Mesodermal cell (in vitro differentiated cells): ENCODE measurements around the gene HNRNPM.

Experiments used
- H3K27ac ChIP-seq: 2 replicates; pipeline ENCODE4 v1.7.0; 2013; ENCODE audit warnings: mild to moderate bottlenecking, low read depth, low read length, moderate library complexity; ENCODE audit not compliant: severe bottlenecking
- H3K36me3 ChIP-seq: 2 replicates; pipeline ENCODE4 v1.7.1; 2013; ENCODE audit warnings: mild to moderate bottlenecking, low read length, moderate library complexity; ENCODE audit not compliant: control insufficient read depth, insufficient read depth
- H3K4me1 ChIP-seq: one replicate; pipeline ENCODE4 v1.7.1; 2013; ENCODE audit warnings: mild to moderate bottlenecking, low read length; ENCODE audit not compliant: insufficient read depth, control insufficient read depth, poor library complexity, severe bottlenecking
- H3K4me3 ChIP-seq: 2 replicates; pipeline ENCODE4 v1.7.0; 2013; ENCODE audit warnings: low read length, control low read depth, mild to moderate bottlenecking; ENCODE audit not compliant: insufficient read depth, poor library complexity, severe bottlenecking; ENCODE audit errors: extremely low read depth
- H3K9me3 ChIP-seq: 2 replicates; pipeline ENCODE4 v1.7.1; 2013; ENCODE audit warnings: mild to moderate bottlenecking, low read length, moderate library complexity; ENCODE audit not compliant: control insufficient read depth
- WGBS, 2 experiments: methylation state at CpG; one replicate each; pipeline ENCODE4 v1.1.5; 2013; ENCODE audit warnings: missing lambda C conversion rate in 2 of 2; ENCODE audit not compliant: insufficient coverage in 2 of 2; 5-methylcytosine and 5-hydroxymethylcytosine counted together

HNRNPM gene

DNA sequence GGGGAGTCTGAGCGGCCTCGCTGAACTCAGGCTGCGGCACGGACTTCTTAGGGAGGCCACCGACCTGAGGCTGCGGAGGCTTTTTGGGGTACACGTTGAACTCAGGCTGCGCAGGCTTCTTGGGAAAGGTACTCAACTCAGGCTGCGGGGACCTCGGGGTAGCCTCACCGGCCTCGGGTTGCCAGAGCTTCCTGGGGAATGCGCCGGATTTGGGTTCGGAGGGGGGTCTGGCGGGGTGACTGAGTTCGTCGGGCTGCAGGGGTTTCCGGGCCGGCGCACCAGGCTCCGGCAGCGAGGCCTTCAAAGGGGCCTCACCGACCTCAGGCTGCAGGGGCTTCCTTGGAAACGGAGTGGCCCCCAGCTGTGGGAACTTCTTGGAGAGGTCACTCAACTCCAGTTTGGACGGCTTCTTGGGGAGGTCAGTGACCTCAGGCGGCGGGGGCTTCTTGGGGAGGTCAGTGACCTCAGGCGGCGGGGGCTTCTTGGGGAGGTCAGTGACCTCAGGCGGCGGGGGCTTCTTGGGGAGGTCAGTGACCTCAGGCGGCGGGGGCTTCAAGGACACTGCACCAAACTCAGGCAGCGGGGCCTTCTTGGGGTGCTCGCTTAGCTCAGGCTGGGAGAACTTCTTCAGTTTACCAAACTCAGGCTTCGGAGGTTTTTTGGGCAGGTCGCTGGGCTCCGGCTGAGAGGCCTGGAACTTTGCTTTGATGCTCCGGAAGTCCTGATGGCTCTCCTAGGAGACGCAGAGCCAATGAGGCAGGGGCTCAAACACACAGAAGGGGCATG is 54.5 kb downstream of the HNRNPM start:
- 89 to 90% methylated on average over 37 to 39 of the region's 41 CpGs for WGBS, 2 experiments
- H3K36me3 ChIP-seq, result no peaks in the 10 kb centered on the region
- no peak overlapping the region for H3K27ac ChIP-seq

DNA sequence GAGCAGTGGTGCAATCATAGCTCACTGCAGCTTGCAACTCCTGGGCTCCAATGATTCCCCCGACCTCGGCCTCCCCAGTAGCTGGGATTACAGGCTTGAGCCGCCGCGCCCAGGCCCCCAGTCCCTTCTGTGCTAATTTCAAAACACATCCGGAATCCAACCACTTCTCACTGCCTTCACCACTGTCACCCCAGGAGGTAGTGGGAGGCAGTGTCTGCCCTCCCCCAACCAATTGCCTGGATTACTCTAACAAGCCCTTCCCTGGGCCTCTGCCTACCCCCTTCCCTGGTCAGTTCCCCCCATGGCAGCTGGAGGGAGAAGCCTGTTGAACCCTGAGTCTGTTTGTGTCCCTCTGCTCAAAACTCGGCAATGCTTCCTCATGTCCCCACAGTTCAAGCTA is 55.4 kb downstream of the HNRNPM start:
- H3K9me3 ChIP-seq, result no peaks in the 10 kb centered on the region
- 55 to 57% methylated on average over 4 to 6 of the region's 7 CpGs for WGBS, 2 experiments
- no peaks in the 10 kb centered on the region for H3K4me1 ChIP-seq
- no peak overlapping the region for H3K27ac ChIP-seq
- no peaks in the 10 kb centered on the region for H3K36me3 ChIP-seq
- H3K4me3 ChIP-seq, result no peak overlapping the region

More for the DNA sequence above, 54.5 kb downstream of the HNRNPM start:
- no peaks in the 10 kb centered on the region for H3K4me1 ChIP-seq
- no peak overlapping the region for H3K4me3 ChIP-seq
- H3K9me3 ChIP-seq, result no peaks in the 10 kb centered on the region

GRCh38 chr19:8501516-8501915 is 56.7 kb downstream of the HNRNPM start:
- H3K27ac ChIP-seq, result no peak overlapping the region
- no peaks in the 10 kb centered on the region for H3K9me3 ChIP-seq
- 89 to 92% methylated on average over 6 of the region's 6 CpGs for WGBS, 2 experiments
- H3K4me1 ChIP-seq, result no peaks in the 10 kb centered on the region
- no peak overlapping the region for H3K4me3 ChIP-seq
- no peaks in the 10 kb centered on the region for H3K36me3 ChIP-seq

DNA sequence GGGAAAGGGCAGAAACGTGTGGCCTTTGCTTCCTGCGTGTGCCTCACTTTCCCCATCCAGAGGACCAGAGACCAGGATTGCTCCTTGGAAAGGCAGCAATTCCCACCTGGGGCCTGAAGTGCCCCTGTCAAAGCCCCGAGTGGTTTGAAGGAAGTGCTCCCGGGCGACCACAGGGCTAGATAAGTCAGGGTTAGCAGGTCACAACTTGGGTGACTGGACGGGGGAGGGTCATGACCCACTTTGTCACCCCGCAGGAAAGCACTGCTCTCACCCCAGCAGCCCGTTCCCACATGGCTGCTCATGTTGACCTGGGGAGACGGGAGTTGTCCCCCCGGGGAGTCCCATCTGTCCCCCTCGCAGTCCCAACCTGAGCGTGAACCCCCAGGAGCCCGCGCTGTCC is 57.2 kb downstream of the HNRNPM start:
- whole genome bisulfite sequencing, 2 experiments, result 73 to 92% methylated on average over 8 to 11 of the region's 14 CpGs
- no peaks in the 10 kb centered on the region for H3K36me3 ChIP-seq
- H3K9me3 ChIP-seq, result no peaks in the 10 kb centered on the region
- no peak overlapping the region for H3K4me3 ChIP-seq
- no peak overlapping the region for H3K27ac ChIP-seq
- no peaks in the 10 kb centered on the region for H3K4me1 ChIP-seq

GRCh38 chr19:8503510-8503909 is 58.7 kb downstream of the HNRNPM start:
- no peaks in the 10 kb centered on the region for H3K36me3 ChIP-seq
- no peaks in the 10 kb centered on the region for H3K9me3 ChIP-seq
- WGBS, 2 experiments, result 98% methylated on average over 6 of the region's 7 CpGs
- H3K27ac ChIP-seq, result no peak overlapping the region
- no peak overlapping the region for H3K4me3 ChIP-seq
- H3K4me1 ChIP-seq, result no peaks in the 10 kb centered on the region

GRCh38 chr19:8504171-8504570 is 59.4 kb downstream of the HNRNPM start:
- Histone ChIP-seq H3K9me3 (no peaks in the 10 kb centered on the region), H3K4me1 (no peaks in the 10 kb centered on the region), H3K27ac (no peak overlapping the region)

GRCh38 chr19:8504919-8505318 is 60.1 kb downstream of the HNRNPM start:
- H3K27ac ChIP-seq, result no peak overlapping the region
- WGBS, 2 experiments, result 84 to 90% methylated on average over 6 of the region's 6 CpGs
- H3K36me3 ChIP-seq, result no peaks in the 10 kb centered on the region
- no peaks in the 10 kb centered on the region for H3K9me3 ChIP-seq
- no peaks in the 10 kb centered on the region for H3K4me1 ChIP-seq
- H3K4me3 ChIP-seq, result no peak overlapping the region

More at GRCh38 chr19:8504171-8504570, 59.4 kb downstream of the HNRNPM start:
- no peak overlapping the region for H3K4me3 ChIP-seq
- WGBS, 2 experiments, result 90 to 97% methylated on average over 4 to 5 of the region's 7 CpGs
- H3K36me3 ChIP-seq, result no peaks in the 10 kb centered on the region

GRCh38 chr19:8505680-8506401 is 61.1 kb downstream of the HNRNPM start:
- H3K9me3 ChIP-seq, result no peaks in the 10 kb centered on the region
- peaks cover 4% of the 10 kb centered on the region for H3K36me3 ChIP-seq
- peak overlapping the region; percentile 50 for H3K4me3 ChIP-seq
- peak overlapping the region; percentile 36 for H3K27ac ChIP-seq
- WGBS, 2 experiments, result 1 to 2% methylated on average over 45 to 50 of the region's 56 CpGs
- H3K4me1 ChIP-seq, result no peaks in the 10 kb centered on the region

DNA sequence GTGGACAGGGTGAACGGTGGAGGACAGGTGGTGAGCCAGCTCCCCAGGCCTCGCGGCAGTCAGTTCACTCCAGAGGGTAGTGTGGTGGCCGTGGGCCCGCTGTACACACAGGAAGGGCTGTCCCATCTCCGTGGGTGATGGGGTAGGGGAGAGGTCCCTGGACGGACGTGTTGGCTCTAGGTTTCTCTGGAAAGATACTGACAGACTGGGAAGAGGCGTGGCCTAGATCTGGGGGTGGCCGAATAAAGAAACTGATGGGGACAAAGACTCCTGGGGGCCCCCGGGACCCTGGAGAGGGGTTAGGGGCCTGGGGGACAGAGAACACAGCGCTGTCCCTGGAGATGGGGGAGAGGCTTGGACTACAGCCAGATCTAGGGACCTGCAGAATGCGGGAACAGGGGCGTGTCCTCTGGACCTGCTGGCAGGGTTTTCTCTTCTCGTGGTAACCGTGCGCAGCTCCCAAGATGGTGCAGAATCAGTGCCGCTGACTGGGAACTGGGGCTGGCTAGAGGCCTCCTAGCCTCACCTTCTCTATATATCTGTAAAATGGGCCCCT is 61.7 kb downstream of the HNRNPM start:
- no peaks in the 10 kb centered on the region for H3K9me3 ChIP-seq
- peaks cover 4% of the 10 kb centered on the region for H3K36me3 ChIP-seq
- no peak overlapping the region for H3K27ac ChIP-seq
- no peaks in the 10 kb centered on the region for H3K4me1 ChIP-seq
- H3K4me3 ChIP-seq, result peak overlapping the region; percentile 50
- 45 to 50% methylated on average over 15 to 16 of the region's 18 CpGs for WGBS, 2 experiments

- no peaks in the 10 kb centered on the region for H3K9me3 ChIP-seq
- H3K4me1 ChIP-seq, result peaks cover 14% of the 10 kb centered on the region
- H3K4me3 ChIP-seq, result no peak overlapping the region
- no peak overlapping the region for H3K27ac ChIP-seq
- 94 to 97% methylated on average over 43 to 46 of the region's 52 CpGs for WGBS, 2 experiments
- peaks cover 4% of the 10 kb centered on the region for H3K36me3 ChIP-seq
These were observed 65.9 kb downstream of the HNRNPM start for GRCh38 chr19:8510589-8511115.
